Measurements from ENCODE around the gene NELL1.

Gene NELL1

DNA sequence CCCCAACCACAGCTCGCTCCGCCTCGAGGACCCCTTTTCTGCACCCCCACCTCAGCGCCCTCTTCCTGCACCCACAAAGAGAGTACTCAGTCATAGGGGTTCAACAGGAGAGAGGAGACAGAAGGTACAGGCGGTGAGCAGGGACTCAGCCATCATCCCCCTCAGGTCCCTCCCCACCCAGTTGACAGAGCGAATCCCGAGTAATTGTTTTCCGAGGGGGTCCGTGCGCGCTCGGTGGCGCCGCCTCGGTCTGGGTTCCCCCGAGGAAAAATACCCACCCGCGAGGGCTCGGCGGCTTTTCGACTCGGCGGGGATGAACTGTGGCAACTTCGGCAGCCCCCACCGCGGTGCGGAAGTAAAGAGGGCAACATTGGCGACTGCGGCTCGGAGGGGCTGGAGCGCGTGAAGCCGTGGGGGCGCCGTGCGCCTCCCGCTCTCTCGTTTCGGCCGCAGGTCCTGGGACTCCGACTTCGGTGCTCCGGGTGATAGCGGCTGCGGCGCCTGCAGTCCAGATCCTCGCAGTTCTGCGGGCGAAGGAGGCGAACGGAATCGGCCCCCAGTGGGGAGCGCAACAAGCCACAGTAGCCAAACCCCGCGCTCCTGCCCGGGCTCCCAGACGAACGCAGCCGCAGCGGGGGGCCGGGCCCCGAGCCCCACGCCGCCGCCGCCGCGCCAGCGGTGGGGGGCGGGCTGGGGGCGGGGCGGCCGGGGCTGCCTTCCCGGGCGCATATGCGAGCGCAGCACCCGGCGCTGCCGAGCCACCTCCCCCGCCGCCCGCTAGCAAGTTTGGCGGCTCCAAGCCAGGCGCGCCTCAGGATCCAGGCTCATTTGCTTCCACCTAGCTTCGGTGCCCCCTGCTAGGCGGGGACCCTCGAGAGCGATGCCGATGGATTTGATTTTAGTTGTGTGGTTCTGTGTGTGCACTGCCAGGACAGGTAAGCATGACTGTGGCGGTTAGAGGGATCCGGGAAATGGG, at the start of gene NELL1:
Gene NELL1 (plus strand): TSS at position 743 of the 976 bp plus-strand sequence.
- Histone ChIP-seq H3K4me3 (ENCODE audit: low read depth in 1 of 2, low read length in 2 of 2) (peak within 1 kb of the TSS; percentile 7 to 57), H3K27ac (ENCODE audit: low read length) (no peak within 1 kb of the TSS), H3K27me3 (ENCODE audit: low read depth, low read length) (peaks cover 40% of the 10 kb centered on the region), H3K36me3 (ENCODE audit: control insufficient read depth in 1 of 2, insufficient read depth in 2 of 2, low read length in 2 of 2) (no peaks in the 10 kb centered on the region), H3K4me1 (ENCODE audit: control insufficient read depth in 1 of 2, insufficient read depth in 2 of 2, low read length in 2 of 2) (peaks cover 0 to 21% of the 10 kb centered on the region in 2 donors), H3K9me3 (ENCODE audit: control insufficient read depth in 1 of 2, low read length in 2 of 2) (no peaks in the 10 kb centered on the region)

DNA sequence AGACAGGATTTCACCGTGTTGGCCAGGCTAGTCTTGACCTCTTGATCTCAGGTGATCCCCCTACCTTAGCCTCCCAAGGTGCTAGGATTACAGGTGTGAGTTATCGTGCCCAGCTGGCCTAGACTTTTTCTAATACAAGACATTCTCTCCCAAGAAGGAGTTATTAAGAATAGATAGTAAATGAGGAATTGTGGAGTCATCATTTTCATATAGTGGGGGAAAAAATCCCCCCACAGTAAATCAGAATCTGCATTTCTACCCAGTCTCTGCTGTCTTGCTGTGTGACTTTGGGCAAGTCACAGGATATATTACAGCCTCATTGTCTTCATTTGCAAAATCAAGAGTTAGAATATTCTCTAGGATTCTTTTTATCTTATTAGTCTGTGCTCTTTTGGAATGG, 48.4 kb upstream of the NELL1 start:
- Histone ChIP-seq H3K9me3 (ENCODE audit: control insufficient read depth in 1 of 2, low read length in 2 of 2) (no peaks in the 10 kb centered on the region), H3K4me3 (ENCODE audit: low read depth in 1 of 2, low read length in 2 of 2) (no peak overlapping the region), H3K4me1 (ENCODE audit: control insufficient read depth in 1 of 2, insufficient read depth in 2 of 2, low read length in 2 of 2) (no peaks in the 10 kb centered on the region), H3K27ac (ENCODE audit: low read length) (no peak overlapping the region), H3K36me3 (ENCODE audit: control insufficient read depth in 1 of 2, insufficient read depth in 2 of 2, low read length in 2 of 2) (no peaks in the 10 kb centered on the region), H3K27me3 (ENCODE audit: low read depth, low read length) (no peaks in the 10 kb centered on the region)

DNA sequence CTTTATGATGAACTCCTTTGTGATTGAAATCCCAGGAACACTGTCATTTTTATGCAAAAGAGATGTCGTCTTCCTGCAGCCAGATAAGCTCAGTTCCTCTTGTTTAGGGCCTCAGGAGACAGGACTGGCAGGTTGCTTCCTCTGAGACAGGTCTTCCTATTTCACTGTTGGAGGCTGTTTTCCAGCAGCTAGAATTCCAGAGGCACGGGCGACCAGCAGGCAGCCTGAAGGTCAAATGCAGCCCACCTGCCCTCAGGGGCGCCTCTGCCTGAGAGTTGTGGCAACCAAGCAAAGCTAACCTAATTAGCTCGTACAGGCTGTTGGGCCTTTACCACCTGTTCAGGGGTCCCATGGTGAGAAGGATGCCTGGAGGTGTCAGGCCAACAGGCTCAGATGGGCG, 47.7 kb upstream of the NELL1 start:
- Histone ChIP-seq H3K4me3 (ENCODE audit: low read depth in 1 of 2, low read length in 2 of 2) (no peak overlapping the region), H3K27ac (ENCODE audit: low read length) (no peak overlapping the region), H3K4me1 (ENCODE audit: control insufficient read depth in 1 of 2, insufficient read depth in 2 of 2, low read length in 2 of 2) (no peaks in the 10 kb centered on the region), H3K9me3 (ENCODE audit: control insufficient read depth in 1 of 2, low read length in 2 of 2) (no peaks in the 10 kb centered on the region), H3K36me3 (ENCODE audit: control insufficient read depth in 1 of 2, insufficient read depth in 2 of 2, low read length in 2 of 2) (no peaks in the 10 kb centered on the region), H3K27me3 (ENCODE audit: low read depth, low read length) (no peaks in the 10 kb centered on the region)

DNA sequence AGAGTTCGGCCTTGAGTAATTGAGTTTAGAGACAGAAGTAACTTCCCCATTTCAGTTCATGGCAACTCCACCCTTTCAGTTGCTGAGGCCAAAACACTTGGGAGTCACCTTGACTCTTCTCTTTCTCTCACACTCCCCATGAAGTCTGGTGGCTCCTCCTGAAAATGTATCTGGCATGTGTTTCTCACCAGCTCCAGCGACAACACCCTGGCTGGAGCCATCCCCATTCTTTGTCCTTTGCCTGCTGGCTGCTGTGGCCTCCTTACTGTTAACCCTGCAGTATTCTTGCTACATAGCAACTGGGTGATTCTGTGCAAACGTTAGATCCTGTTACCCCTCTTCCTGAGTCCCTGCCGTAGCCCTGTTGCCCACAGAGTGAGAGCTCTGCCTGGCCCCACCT, 46.1 kb upstream of the NELL1 start:
- no peaks in the 10 kb centered on the region for H3K36me3 ChIP-seq (ENCODE audit: control insufficient read depth in 1 of 2, insufficient read depth in 2 of 2, low read length in 2 of 2)
- H3K27me3 ChIP-seq (ENCODE audit: low read depth, low read length) = no peaks in the 10 kb centered on the region
- no peak overlapping the region for H3K4me3 ChIP-seq (ENCODE audit: low read depth in 1 of 2, low read length in 2 of 2)
- no peaks in the 10 kb centered on the region for H3K9me3 ChIP-seq (ENCODE audit: control insufficient read depth in 1 of 2, low read length in 2 of 2)
- H3K4me1 ChIP-seq (ENCODE audit: control insufficient read depth in 1 of 2, insufficient read depth in 2 of 2, low read length in 2 of 2) = no peaks in the 10 kb centered on the region
- H3K27ac ChIP-seq (ENCODE audit: low read length) = no peak overlapping the region

DNA sequence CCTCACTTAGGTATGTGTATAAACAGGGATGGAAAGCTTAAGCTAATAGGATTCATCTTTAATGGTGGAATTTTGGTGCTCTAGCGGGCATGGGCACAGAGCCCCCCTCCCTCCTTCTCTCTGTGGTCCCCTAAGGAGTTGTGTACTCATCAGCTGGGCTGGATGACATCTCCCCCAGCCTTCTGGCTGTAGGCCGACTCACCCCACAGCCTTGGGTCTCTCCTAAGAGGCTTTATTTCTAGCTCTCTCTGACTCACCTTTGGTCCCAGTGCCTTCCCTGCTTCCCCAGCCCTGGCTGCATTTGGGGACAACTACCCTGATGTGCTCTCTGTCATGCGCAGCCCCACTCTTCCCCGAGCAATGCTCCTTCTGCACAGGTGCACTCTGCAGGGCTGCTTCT, 43.1 kb upstream of the NELL1 start:
- no peak overlapping the region for H3K27ac ChIP-seq (ENCODE audit: low read length)
- no peaks in the 10 kb centered on the region for H3K27me3 ChIP-seq (ENCODE audit: low read depth, low read length)
- no peak overlapping the region for H3K4me3 ChIP-seq (ENCODE audit: low read depth in 1 of 2, low read length in 2 of 2)
- H3K36me3 ChIP-seq (ENCODE audit: control insufficient read depth in 1 of 2, insufficient read depth in 2 of 2, low read length in 2 of 2) = no peaks in the 10 kb centered on the region
- H3K9me3 ChIP-seq (ENCODE audit: control insufficient read depth in 1 of 2, low read length in 2 of 2) = peaks cover 0 to 2% of the 10 kb centered on the region in 2 donors
- no peaks in the 10 kb centered on the region for H3K4me1 ChIP-seq (ENCODE audit: control insufficient read depth in 1 of 2, insufficient read depth in 2 of 2, low read length in 2 of 2)

DNA sequence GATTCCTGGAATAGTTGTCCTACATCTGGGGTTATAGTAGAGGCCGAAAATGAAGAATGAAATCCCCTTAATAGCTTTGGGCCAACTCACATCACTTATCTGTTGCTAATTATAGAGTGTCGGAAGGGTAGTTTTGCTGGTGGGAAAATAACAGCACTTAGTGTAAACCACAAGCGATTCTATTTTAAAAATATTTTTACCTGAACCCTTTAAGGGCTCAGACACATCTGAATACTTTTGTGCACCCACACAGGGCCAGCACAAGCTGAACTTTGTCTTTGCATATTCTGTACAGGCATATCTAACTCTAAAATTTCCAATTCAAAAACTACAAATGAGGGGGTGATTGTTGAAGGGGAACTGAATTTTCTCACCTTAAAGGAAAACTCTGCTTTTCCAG, 42.4 kb upstream of the NELL1 start:
- no peaks in the 10 kb centered on the region for H3K27me3 ChIP-seq (ENCODE audit: low read depth, low read length)
- H3K4me3 ChIP-seq (ENCODE audit: low read depth in 1 of 2, low read length in 2 of 2) = no peak overlapping the region
- no peaks in the 10 kb centered on the region for H3K36me3 ChIP-seq (ENCODE audit: control insufficient read depth in 1 of 2, insufficient read depth in 2 of 2, low read length in 2 of 2)
- peaks cover 0 to 2% of the 10 kb centered on the region in 2 donors for H3K9me3 ChIP-seq (ENCODE audit: control insufficient read depth in 1 of 2, low read length in 2 of 2)
- H3K4me1 ChIP-seq (ENCODE audit: control insufficient read depth in 1 of 2, insufficient read depth in 2 of 2, low read length in 2 of 2) = no peaks in the 10 kb centered on the region
- H3K27ac ChIP-seq (ENCODE audit: low read length) = no peak overlapping the region

DNA sequence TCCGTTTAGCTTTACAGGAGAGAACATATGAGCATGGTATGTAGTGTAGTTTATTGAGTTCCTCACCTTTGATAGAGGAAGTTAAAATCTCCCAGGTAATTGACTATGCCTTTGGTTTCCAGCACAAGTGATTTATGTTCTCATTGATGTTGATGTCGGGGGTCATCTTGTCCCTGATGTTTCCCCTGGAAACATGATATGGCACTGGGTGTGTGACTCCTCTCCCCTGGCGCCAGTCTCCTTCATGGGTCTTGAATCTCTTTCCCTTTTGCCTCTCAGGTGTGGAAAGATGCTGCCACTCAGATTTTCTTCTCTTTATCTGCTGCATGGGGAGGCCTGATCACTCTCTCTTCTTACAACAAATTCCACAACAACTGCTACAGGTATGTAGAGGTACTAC, 41.7 kb upstream of the NELL1 start:
- Histone ChIP-seq H3K9me3 (ENCODE audit: control insufficient read depth in 1 of 2, low read length in 2 of 2) (peaks cover 0 to 2% of the 10 kb centered on the region in 2 donors), H3K36me3 (ENCODE audit: control insufficient read depth in 1 of 2, insufficient read depth in 2 of 2, low read length in 2 of 2) (no peaks in the 10 kb centered on the region), H3K27ac (ENCODE audit: low read length) (no peak overlapping the region), H3K4me3 (ENCODE audit: low read depth in 1 of 2, low read length in 2 of 2) (no peak overlapping the region), H3K4me1 (ENCODE audit: control insufficient read depth in 1 of 2, insufficient read depth in 2 of 2, low read length in 2 of 2) (no peaks in the 10 kb centered on the region), H3K27me3 (ENCODE audit: low read depth, low read length) (no peaks in the 10 kb centered on the region)

DNA sequence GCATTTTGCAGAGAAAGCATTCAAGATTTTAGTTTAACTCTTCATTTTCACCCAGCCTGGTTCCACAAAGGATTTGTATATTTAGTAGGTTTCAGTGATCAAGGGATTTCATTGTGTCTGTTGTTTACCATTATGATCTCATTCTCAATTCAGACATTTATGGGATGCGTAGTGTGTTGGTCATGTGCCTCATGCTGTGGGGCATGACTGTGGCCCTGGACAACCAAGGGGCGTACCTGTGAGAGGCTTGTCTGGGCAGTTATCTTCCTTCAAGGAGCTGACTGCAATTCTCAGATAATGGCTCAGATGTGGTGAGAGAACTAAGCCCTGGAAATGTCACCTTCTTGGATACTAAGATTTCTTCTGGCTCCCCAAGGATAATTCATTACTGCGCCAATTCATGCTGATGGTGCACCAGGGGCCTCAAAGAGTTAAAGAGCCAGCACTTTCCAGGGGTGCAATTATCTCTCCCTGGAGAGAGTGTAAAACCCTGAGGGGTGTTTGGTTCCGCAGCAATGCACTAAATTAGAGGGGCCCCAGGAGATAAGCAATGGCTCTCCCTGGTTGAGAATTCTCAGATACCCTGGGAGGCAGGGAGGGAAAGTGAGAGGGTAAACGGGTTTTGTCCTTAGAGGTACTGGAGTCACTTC, 37.7 kb upstream of the NELL1 start:
- Histone ChIP-seq H3K36me3 (ENCODE audit: control insufficient read depth in 1 of 2, insufficient read depth in 2 of 2, low read length in 2 of 2) (no peaks in the 10 kb centered on the region), H3K4me3 (ENCODE audit: low read depth in 1 of 2, low read length in 2 of 2) (no peak overlapping the region), H3K27ac (ENCODE audit: low read length) (no peak overlapping the region), H3K27me3 (ENCODE audit: low read depth, low read length) (no peaks in the 10 kb centered on the region), H3K4me1 (ENCODE audit: control insufficient read depth in 1 of 2, insufficient read depth in 2 of 2, low read length in 2 of 2) (no peaks in the 10 kb centered on the region), H3K9me3 (ENCODE audit: control insufficient read depth in 1 of 2, low read length in 2 of 2) (peaks cover 0 to 2% of the 10 kb centered on the region in 2 donors)

DNA sequence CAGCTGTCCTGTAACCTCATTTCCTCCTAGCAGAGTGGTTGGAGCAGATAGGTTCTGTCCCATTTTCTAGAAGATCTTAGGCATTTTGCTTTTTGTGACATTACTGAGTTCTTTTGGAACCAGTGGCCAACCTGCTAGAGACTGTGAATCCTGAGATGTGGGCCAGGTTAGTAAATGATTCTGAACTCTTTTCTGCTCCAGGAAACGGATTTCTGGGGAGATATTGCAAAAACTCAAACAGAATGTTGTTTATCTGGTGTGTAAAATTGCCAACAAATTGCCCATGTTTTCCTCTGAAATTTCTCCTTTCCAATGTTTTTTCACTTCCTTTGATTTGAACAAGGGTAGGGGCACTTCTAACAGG, 37.2 kb upstream of the NELL1 start:
- Histone ChIP-seq H3K36me3 (ENCODE audit: control insufficient read depth in 1 of 2, insufficient read depth in 2 of 2, low read length in 2 of 2) (no peaks in the 10 kb centered on the region), H3K27me3 (ENCODE audit: low read depth, low read length) (no peaks in the 10 kb centered on the region), H3K4me1 (ENCODE audit: control insufficient read depth in 1 of 2, insufficient read depth in 2 of 2, low read length in 2 of 2) (no peaks in the 10 kb centered on the region), H3K4me3 (ENCODE audit: low read depth in 1 of 2, low read length in 2 of 2) (no peak overlapping the region), H3K27ac (ENCODE audit: low read length) (no peak overlapping the region), H3K9me3 (ENCODE audit: control insufficient read depth in 1 of 2, low read length in 2 of 2) (peaks cover 0 to 2% of the 10 kb centered on the region in 2 donors)

DNA sequence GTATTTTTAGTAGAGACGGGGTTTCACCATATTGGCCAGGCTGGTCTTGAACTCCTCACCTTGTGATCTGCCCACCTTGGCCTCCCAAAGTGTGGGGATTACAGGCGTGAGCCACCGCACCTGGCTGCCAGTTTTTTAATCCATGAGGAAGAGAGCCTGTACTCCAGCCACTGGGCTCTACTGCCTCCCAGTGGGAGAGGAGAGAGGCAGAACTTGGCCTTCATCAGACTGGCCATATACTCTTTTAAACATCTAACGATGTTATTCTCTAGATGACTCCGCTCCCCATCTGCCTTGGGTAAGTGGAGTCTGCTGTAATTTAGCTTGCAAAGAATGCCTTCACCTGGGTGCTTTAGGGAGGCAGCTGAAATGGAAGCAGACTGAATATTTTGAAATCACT, 35.3 kb upstream of the NELL1 start:
- no peaks in the 10 kb centered on the region for H3K27me3 ChIP-seq (ENCODE audit: low read depth, low read length)
- no peaks in the 10 kb centered on the region for H3K36me3 ChIP-seq (ENCODE audit: control insufficient read depth in 1 of 2, insufficient read depth in 2 of 2, low read length in 2 of 2)
- no peaks in the 10 kb centered on the region for H3K4me1 ChIP-seq (ENCODE audit: control insufficient read depth in 1 of 2, insufficient read depth in 2 of 2, low read length in 2 of 2)
- no peak overlapping the region for H3K27ac ChIP-seq (ENCODE audit: low read length)
- H3K4me3 ChIP-seq (ENCODE audit: low read depth in 1 of 2, low read length in 2 of 2) = no peak overlapping the region
- H3K9me3 ChIP-seq (ENCODE audit: control insufficient read depth in 1 of 2, low read length in 2 of 2) = peaks cover 0 to 2% of the 10 kb centered on the region in 2 donors

DNA sequence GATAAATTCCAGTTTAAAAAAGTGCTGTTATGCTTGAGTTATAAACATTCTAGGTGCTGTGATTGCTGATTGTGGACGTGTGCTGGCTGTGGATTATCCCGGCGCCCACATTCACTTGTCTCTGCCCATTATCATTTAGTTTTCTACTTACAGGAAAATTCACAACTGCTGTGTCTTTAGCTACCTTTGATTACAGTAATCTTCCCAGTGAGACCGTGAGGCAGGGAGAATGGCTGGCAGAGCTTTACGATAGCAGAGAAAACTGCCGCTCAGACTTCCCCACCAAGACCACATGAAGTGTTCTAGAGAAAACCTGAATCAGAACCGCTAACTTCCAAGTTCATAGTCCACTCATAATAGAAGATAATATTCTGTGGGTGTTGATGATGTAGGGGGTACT, 34.6 kb upstream of the NELL1 start:
- peaks cover 0 to 2% of the 10 kb centered on the region in 2 donors for H3K9me3 ChIP-seq (ENCODE audit: control insufficient read depth in 1 of 2, low read length in 2 of 2)
- no peaks in the 10 kb centered on the region for H3K27me3 ChIP-seq (ENCODE audit: low read depth, low read length)
- no peaks in the 10 kb centered on the region for H3K4me1 ChIP-seq (ENCODE audit: control insufficient read depth in 1 of 2, insufficient read depth in 2 of 2, low read length in 2 of 2)
- H3K36me3 ChIP-seq (ENCODE audit: control insufficient read depth in 1 of 2, insufficient read depth in 2 of 2, low read length in 2 of 2) = no peaks in the 10 kb centered on the region
- H3K4me3 ChIP-seq (ENCODE audit: low read depth in 1 of 2, low read length in 2 of 2) = no peak overlapping the region
- no peak overlapping the region for H3K27ac ChIP-seq (ENCODE audit: low read length)

Data from muscle layer of duodenum (tissue), 2 donors.